HepG2 (cell line): Measurements from ENCODE around the gene ERC1. TPM values are rescaled to one million over a fixed set of nuclear protein-coding genes. Genes with fewer than 3 reads are reported as not detected.

ENCODE experiments used
- ATAC-seq: fragments of 200-7000 bp; cut with Tn5 transposase; 3 replicates; pipeline ENCODE4 v1.9.1; 2020; ENCODE audit warnings: mild to moderate bottlenecking, moderate library complexity
- BruUV-seq: library from RNA; stranded (reverse); fragments of 400-500 nt; replicated peaks from 2 replicates; lab custom pipeline; 2021; lab: Mats Ljungman, UMichigan
- CTCF ChIA-PET: fragments of 300-600 bp; formaldehyde crosslinking; extraction: SDS; loops from one replicate; lab custom pipeline; 2021; ENCODE audit warnings: low total read pairs, inconsistent platforms, low intra/inter-chr PET ratio; lab: Yijun Ruan, JAX
- POLR2A ChIA-PET: fragments of 350-600 bp; sonication (Branson Sonifier 250); formaldehyde crosslinking; loops from one replicate; lab custom pipeline; 2020; ENCODE audit warnings: antibody characterized with exemption, inconsistent platforms; lab: Yijun Ruan, JAX
- DNase-seq: peaks from one replicate; pipeline ENCODE4 v3.0.0-alpha.2; 2015; ENCODE audit warnings: low spot score
- FAIRE-seq: peaks from 3 replicates; lab custom pipeline; 2011; peaks lifted over from hg19 to GRCh38; lab: Jason Lieb, UNC
- H2AFZ ChIP-seq: one replicate; pipeline ENCODE4 v1.6.1; 2011; ENCODE audit warnings: low read length, inconsistent platforms
- H3K27ac ChIP-seq: fragments of 300-600 bp; 3 replicates; pipeline ENCODE4 v1.8.0; 2011; ENCODE audit warnings: mixed run types, mild to moderate bottlenecking, mixed read lengths, low read length, inconsistent platforms; ENCODE audit not compliant: insufficient read depth; ENCODE audit errors: extremely low read length
- H3K27me3 ChIP-seq, 2 experiments: fragments of 200-600 bp in 1 of 2; 2 replicates in 1 of 2; 3 replicates in 1 of 2; pipeline versions ENCODE4 v1.6.0 to v1.8.0; 2011; ENCODE audit warnings: low read length in 2 of 2, mild to moderate bottlenecking in 2 of 2, moderate library complexity in 2 of 2, inconsistent platforms in 1 of 2; ENCODE audit not compliant: insufficient read depth in 2 of 2, control insufficient read depth in 1 of 2
- H3K36me3 ChIP-seq, 2 experiments: fragments of 200-600 bp in 1 of 2; replicated peaks in 1 of 2; 2 replicates in 1 of 2; 3 replicates in 1 of 2; pipeline versions ENCODE4 v1.5.1 to v1.8.0; 2011; ENCODE audit warnings: low read length in 2 of 2, inconsistent platforms in 1 of 2; ENCODE audit not compliant: insufficient read depth in 2 of 2, control insufficient read depth in 1 of 2
- H3K4me1 ChIP-seq: 2 replicates; pipeline ENCODE4 v1.5.1; 2012; ENCODE audit warnings: low read length, inconsistent platforms; ENCODE audit not compliant: insufficient read depth
- H3K4me2 ChIP-seq: 2 replicates; pipeline ENCODE4 v1.6.0; 2011; ENCODE audit warnings: low read depth, low read length, inconsistent platforms
- H3K4me3 ChIP-seq, 3 experiments: fragments of 200-600 bp in 1 of 3; sonication (generic), shearing (Covaris generic) in 1 of 3; replicated peaks in 1 of 3; 2 replicates each; pipeline ENCODE4 v1.5.1; 2011 to 2016; ENCODE audit warnings: low read length in 3 of 3, inconsistent platforms in 2 of 3, low read depth in 2 of 3, mild to moderate bottlenecking in 2 of 3, control low read depth in 1 of 3, mixed read lengths in 1 of 3; ENCODE audit not compliant: insufficient read depth in 1 of 3
- H3K79me2 ChIP-seq: one replicate; pipeline ENCODE4 v1.6.1; 2011; ENCODE audit warnings: low read length, inconsistent platforms; ENCODE audit not compliant: insufficient read depth
- H3K9ac ChIP-seq: 2 replicates; pipeline ENCODE4 v1.6.0; 2011; ENCODE audit warnings: mild to moderate bottlenecking, low read depth, low read length, inconsistent platforms; ENCODE audit not compliant: insufficient read depth
- H3K9me3 ChIP-seq: 2 replicates; pipeline ENCODE4 v1.5.1; 2012; ENCODE audit warnings: mild to moderate bottlenecking, low read length
- H4K20me1 ChIP-seq: 2 replicates; pipeline ENCODE4 v1.6.0; 2011; ENCODE audit warnings: inconsistent platforms, mild to moderate bottlenecking, low read length, moderate library complexity; ENCODE audit not compliant: insufficient read depth
- ADNP ChIP-seq: sonication (generic); formaldehyde crosslinking; IDR thresholded peaks from 2 replicates; pipeline ENCODE4 v1.4.0; 2020; ENCODE audit warnings: missing genetic modification reagents
- ASH2L ChIP-seq: fragments of 300-600, 200-600 bp; sonication (generic); IDR thresholded peaks from 2 replicates; pipeline ENCODE4 v1.7.0; 2017; ENCODE audit warnings: low read depth, mild to moderate bottlenecking, moderate library complexity, mixed read lengths, low read length; ENCODE audit not compliant: insufficient read length
- BRD4 ChIP-seq: sonication (generic); formaldehyde crosslinking; IDR thresholded peaks from 2 replicates; pipeline ENCODE4 v1.4.0; 2020; ENCODE audit warnings: missing genetic modification reagents
- FOXJ3 ChIP-seq: sonication (generic); formaldehyde crosslinking; IDR thresholded peaks from 2 replicates; pipeline ENCODE4 v1.4.0; 2020; ENCODE audit warnings: missing genetic modification reagents, mild to moderate bottlenecking, borderline replicate concordance
- FOXP1 ChIP-seq, 2 experiments: fragments of 450-650 bp in 1 of 2; IDR thresholded peaks; 2 replicates each; pipeline ENCODE4 v1.6.1; 2017 to 2018; ENCODE audit warnings: antibody characterized with exemption in 1 of 2
- PHB2 ChIP-seq: fragments of 450-650 bp; IDR thresholded peaks from 2 replicates; pipeline ENCODE4 v1.6.1; 2018; ENCODE audit not compliant: partially characterized antibody
- USF2 ChIP-seq, 2 experiments: sonication (generic) in 1 of 2; formaldehyde crosslinking in 1 of 2; IDR thresholded peaks; 2 replicates each; pipeline versions ENCODE4 v1.5.1 to v1.6.1; 2011 to 2020; ENCODE audit warnings: borderline replicate concordance in 1 of 2, low read depth in 1 of 2, low read length in 1 of 2, mild to moderate bottlenecking in 1 of 2, missing genetic modification reagents in 1 of 2, moderate library complexity in 1 of 2
- ZSCAN21 ChIP-seq: sonication (generic); formaldehyde crosslinking; IDR thresholded peaks from 2 replicates; pipeline ENCODE4 v1.8.0; 2022; ENCODE audit warnings: mild to moderate bottlenecking, missing genetic modification reagents, moderate library complexity, borderline replicate concordance
- WGBS: methylation state at CpG from one replicate; pipeline ENCODE4 v1.1.6; 2017; ENCODE audit warnings: low lambda C conversion rate; 5-methylcytosine and 5-hydroxymethylcytosine counted together
- in situ Hi-C: cut with HindIII; loops from 2 replicates; pipeline ENCODE4 v1.10.0; 2017; ENCODE audit warnings: low pct_unique_long_range_greater_than_20kb; ENCODE audit not compliant: extremely low pct_ligation_motif_present
- intact Hi-C: fragments of 100-400 bp; cut with micrococcal nuclease; formaldehyde crosslinking; loops from one replicate; pipeline ENCODE4 v1.10.0; 2022; ENCODE audit not compliant: unreplicated experiment
- polyA plus RNA-seq, 8 experiments: library from polyadenylated mRNA; depleted of rRNA in 3 of 8; stranded (reverse) in 7 of 8; unstranded in 1 of 8; fragments of >200 nt; fragmentation: Illumina TruSeq in 4 of 8; extraction: Trizol in 4 of 8; gene quantifications; 2 replicates each; pipeline versions ENCODE4 v1.2.1 to v1.2.3, GENCODE V29; 2011 to 2016; ENCODE audit warnings: low read depth in 4 of 8, missing spikeins in 1 of 8, mixed read lengths in 1 of 8; ENCODE audit not compliant: insufficient read depth in 1 of 8
- total RNA-seq, 5 experiments: library from RNA; depleted of rRNA; stranded (reverse); fragments of >200 nt; fragmentation: Illumina TruSeq; extraction: Trizol; gene quantifications; 2 replicates each; pipeline ENCODE4 v1.2.3, GENCODE V29; 2016; ENCODE audit warnings: low read depth in 1 of 5
- TF ChIP-seq, protein P1 (sequence below): sonication (generic); formaldehyde crosslinking; IDR thresholded peaks from 2 replicates; pipeline ENCODE4 v1.4.0; 2020; ENCODE audit warnings: missing genetic modification reagents

The ERC1 gene
- total and polyA plus RNA-seq, 2 of the 13 experiments (the other 11 are each of a cell fraction or from before 2014, with no cell fraction given) = 6.1 to 12.4 TPM

DNA sequence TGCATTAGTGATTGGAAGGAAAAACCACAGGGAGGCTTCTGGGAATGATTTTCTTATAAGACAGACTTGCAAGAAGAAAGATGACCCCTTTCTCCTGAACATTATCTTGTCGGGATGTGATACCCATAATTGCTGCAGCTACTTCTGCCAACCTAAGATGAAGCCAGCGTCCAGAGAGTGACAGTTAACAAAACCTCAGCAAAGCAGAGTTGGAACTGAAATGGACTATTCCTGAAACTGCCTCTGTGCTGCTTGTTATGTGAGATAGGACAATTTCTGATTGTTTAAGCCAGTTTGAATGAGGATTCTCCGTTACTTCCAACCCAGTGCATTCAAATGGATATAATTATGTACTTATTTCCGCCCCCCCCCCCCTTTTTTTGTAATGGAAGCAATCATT, 204.5 kb downstream of the ERC1 start:
- in situ Hi-C loops = no loop called here
- Histone ChIP-seq H3K27ac (no peak overlapping the region), H3K9ac (no peak overlapping the region), H3K4me3 (no peak overlapping the region), H4K20me1 (no peaks in the 10 kb centered on the region), H3K27me3 (no peaks in the 10 kb centered on the region), H3K4me2 (no peak overlapping the region), H3K36me3 (peaks cover 2 to 20% of the 10 kb centered on the region in 2 experiments; a peak in 4 of 5 replicates), H3K9me3 (peaks cover 11% of the 10 kb centered on the region; the same call in 1 of the 2 replicates), H3K4me1 (no peaks in the 10 kb centered on the region)
- BruUV-seq = no TSS peak
- POLR2A ChIA-PET = no interaction called here
- no peak for DNase-seq
- TF ChIP-seq USF2 (IDR thresholded peaks at IDR 0.05; ENCODE audit: low read depth, low read length) (no peak), USF2 (CRISPR knock-in tag; IDR thresholded peaks at IDR 0.05; ENCODE audit: borderline replicate concordance) (no peak), FOXJ3 (CRISPR knock-in tag) (no peak), ASH2L (no peak), ADNP (CRISPR knock-in tag) (no peak), BRD4 (CRISPR knock-in tag) (no peak), ZSCAN21 (CRISPR knock-in tag) (no peak), PHB2 (no peak), FOXP1 (IDR thresholded peaks at IDR 0.05) (no peak), FOXP1 (CRISPR knock-in tag; IDR thresholded peaks at IDR 0.05) (no peak)
- TF ChIP-seq, protein P1, sequence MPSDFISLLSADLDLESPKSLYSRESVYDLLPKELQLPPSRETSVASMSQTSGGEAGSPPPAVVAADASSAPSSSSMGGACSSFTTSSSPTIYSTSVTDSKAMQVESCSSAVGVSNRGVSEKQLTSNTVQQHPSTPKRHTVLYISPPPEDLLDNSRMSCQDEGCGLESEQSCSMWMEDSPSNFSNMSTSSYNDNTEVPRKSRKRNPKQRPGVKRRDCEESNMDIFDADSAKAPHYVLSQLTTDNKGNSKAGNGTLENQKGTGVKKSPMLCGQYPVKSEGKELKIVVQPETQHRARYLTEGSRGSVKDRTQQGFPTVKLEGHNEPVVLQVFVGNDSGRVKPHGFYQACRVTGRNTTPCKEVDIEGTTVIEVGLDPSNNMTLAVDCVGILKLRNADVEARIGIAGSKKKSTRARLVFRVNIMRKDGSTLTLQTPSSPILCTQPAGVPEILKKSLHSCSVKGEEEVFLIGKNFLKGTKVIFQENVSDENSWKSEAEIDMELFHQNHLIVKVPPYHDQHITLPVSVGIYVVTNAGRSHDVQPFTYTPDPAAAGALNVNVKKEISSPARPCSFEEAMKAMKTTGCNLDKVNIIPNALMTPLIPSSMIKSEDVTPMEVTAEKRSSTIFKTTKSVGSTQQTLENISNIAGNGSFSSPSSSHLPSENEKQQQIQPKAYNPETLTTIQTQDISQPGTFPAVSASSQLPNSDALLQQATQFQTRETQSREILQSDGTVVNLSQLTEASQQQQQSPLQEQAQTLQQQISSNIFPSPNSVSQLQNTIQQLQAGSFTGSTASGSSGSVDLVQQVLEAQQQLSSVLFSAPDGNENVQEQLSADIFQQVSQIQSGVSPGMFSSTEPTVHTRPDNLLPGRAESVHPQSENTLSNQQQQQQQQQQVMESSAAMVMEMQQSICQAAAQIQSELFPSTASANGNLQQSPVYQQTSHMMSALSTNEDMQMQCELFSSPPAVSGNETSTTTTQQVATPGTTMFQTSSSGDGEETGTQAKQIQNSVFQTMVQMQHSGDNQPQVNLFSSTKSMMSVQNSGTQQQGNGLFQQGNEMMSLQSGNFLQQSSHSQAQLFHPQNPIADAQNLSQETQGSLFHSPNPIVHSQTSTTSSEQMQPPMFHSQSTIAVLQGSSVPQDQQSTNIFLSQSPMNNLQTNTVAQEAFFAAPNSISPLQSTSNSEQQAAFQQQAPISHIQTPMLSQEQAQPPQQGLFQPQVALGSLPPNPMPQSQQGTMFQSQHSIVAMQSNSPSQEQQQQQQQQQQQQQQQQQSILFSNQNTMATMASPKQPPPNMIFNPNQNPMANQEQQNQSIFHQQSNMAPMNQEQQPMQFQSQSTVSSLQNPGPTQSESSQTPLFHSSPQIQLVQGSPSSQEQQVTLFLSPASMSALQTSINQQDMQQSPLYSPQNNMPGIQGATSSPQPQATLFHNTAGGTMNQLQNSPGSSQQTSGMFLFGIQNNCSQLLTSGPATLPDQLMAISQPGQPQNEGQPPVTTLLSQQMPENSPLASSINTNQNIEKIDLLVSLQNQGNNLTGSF (CRISPR knock-in tag) = no peak
- TF ChIP-seq, all 625 proteins: peak for 0
- intact Hi-C loops = no loop called here
- no peak for ATAC-seq
- no peak overlapping the region for H2AFZ ChIP-seq
- H3K79me2 ChIP-seq = no peaks in the 10 kb centered on the region
- 100% methylated on average over 4 of the region's 4 CpGs for WGBS
- CTCF ChIA-PET = no interaction called here
- no peak for FAIRE-seq
